ENCODE data around the gene HHIPL1.

DNA sequence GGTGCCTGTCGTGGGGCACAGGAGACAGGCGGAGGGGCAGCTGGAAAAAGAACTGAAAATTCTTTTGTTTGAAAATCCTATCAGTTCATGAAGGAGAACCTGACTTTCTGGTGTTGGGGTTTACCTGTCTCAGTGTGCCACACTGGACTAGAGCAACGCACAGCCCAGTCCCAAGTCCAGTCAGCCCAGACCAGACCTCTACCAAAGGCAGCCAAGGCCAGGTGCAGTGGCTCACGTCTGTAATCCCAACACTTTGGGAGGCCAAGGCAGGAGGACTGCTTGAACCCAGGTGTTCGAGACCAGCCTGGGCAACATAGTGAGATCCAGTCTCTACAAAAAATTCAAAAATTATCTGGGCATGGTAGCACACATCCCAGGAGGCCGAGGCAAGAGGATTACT, 45.5 kb upstream of the HHIPL1 start:
- TF ChIP-seq GATA2 (IDR thresholded peaks at IDR 0.05; ENCODE audit: low read depth, low read length): no peak
- TF ChIP-seq GATA3 (IDR thresholded peaks at IDR 0.05; ENCODE audit: low read depth, low read length): no peak
